ENCODE measurements around the gene NFATC1.

The NFATC1 gene

GRCh38 chr18:79509536-79509930, 113.8 kb downstream of the NFATC1 start:
- Histone ChIP-seq H3K27me3 (ENCODE audit: control insufficient read depth, insufficient read depth, low read length) (no peaks in the 10 kb centered on the region), H3K4me1 (no peaks in the 10 kb centered on the region), H3K4me3 (ENCODE audit: low read depth, low read length) (no peak overlapping the region), H3K27ac (no peak overlapping the region), H3K9me3 (ENCODE audit: control insufficient read depth, low read length) (no peaks in the 10 kb centered on the region), H3K9ac (no peak overlapping the region), H2AFZ (no peak overlapping the region), H3K36me3 (ENCODE audit: control insufficient read depth, insufficient read depth, low read length) (no peaks in the 10 kb centered on the region), H3K79me2 (no peaks in the 10 kb centered on the region), H3K4me2 (ENCODE audit: low read length) (no peak overlapping the region)
- no peak for TF ChIP-seq CTCF (IDR thresholded peaks at IDR 0.05)

GRCh38 chr18:79510046-79510685, 114.4 kb downstream of the NFATC1 start:
- no peak overlapping the region for H3K4me2 ChIP-seq (ENCODE audit: low read length)
- H3K36me3 ChIP-seq (ENCODE audit: control insufficient read depth, insufficient read depth, low read length) = no peaks in the 10 kb centered on the region
- H3K9ac ChIP-seq = no peak overlapping the region
- H3K4me1 ChIP-seq = no peaks in the 10 kb centered on the region
- no peak overlapping the region for H2AFZ ChIP-seq
- H3K79me2 ChIP-seq = no peaks in the 10 kb centered on the region
- no peak overlapping the region for H3K4me3 ChIP-seq (ENCODE audit: low read depth, low read length)
- TF ChIP-seq CTCF (IDR thresholded peaks at IDR 0.05) = no peak
- H3K9me3 ChIP-seq (ENCODE audit: control insufficient read depth, low read length) = no peaks in the 10 kb centered on the region
- H3K27me3 ChIP-seq (ENCODE audit: control insufficient read depth, insufficient read depth, low read length) = no peaks in the 10 kb centered on the region
- no peak overlapping the region for H3K27ac ChIP-seq

- no peaks in the 10 kb centered on the region for H3K9me3 ChIP-seq (ENCODE audit: control insufficient read depth, low read length)
- no peak overlapping the region for H3K9ac ChIP-seq
- no peaks in the 10 kb centered on the region for H3K79me2 ChIP-seq
- TF ChIP-seq CTCF (IDR thresholded peaks at IDR 0.05) = no peak
- no peak overlapping the region for H3K27ac ChIP-seq
- H3K36me3 ChIP-seq (ENCODE audit: control insufficient read depth, insufficient read depth, low read length) = no peaks in the 10 kb centered on the region
- H3K4me2 ChIP-seq (ENCODE audit: low read length) = no peak overlapping the region
- H2AFZ ChIP-seq = no peak overlapping the region
- H3K4me3 ChIP-seq (ENCODE audit: low read depth, low read length) = no peak overlapping the region
- no peaks in the 10 kb centered on the region for H3K27me3 ChIP-seq (ENCODE audit: control insufficient read depth, insufficient read depth, low read length)
- no peaks in the 10 kb centered on the region for H3K4me1 ChIP-seq
Measured at GRCh38 chr18:79510731-79511241, 115.1 kb downstream of the NFATC1 start.

GRCh38 chr18:79511271-79511670, 115.5 kb downstream of the NFATC1 start:
- no peak overlapping the region for H2AFZ ChIP-seq
- no peaks in the 10 kb centered on the region for H3K36me3 ChIP-seq (ENCODE audit: control insufficient read depth, insufficient read depth, low read length)
- no peak overlapping the region for H3K9ac ChIP-seq
- no peak for TF ChIP-seq CTCF (IDR thresholded peaks at IDR 0.05)
- no peak overlapping the region for H3K4me3 ChIP-seq (ENCODE audit: low read depth, low read length)
- no peaks in the 10 kb centered on the region for H3K9me3 ChIP-seq (ENCODE audit: control insufficient read depth, low read length)
- H3K27ac ChIP-seq = no peak overlapping the region
- no peaks in the 10 kb centered on the region for H3K4me1 ChIP-seq
- H3K79me2 ChIP-seq = no peaks in the 10 kb centered on the region
- H3K27me3 ChIP-seq (ENCODE audit: control insufficient read depth, insufficient read depth, low read length) = no peaks in the 10 kb centered on the region
- no peak overlapping the region for H3K4me2 ChIP-seq (ENCODE audit: low read length)

Measured in parathyroid adenoma (tissue), 2 donors.